CD4-positive, alpha-beta T cell (primary cell): ENCODE data around the gene MBTD1. TPM values are rescaled to one million over a fixed set of nuclear protein-coding genes. Genes with fewer than 3 reads are reported as not detected.
A peak's percentile ranks its signal among the peaks of the same experiment; 100 is the strongest.

Experiments
- ATAC-seq: fragments of 200-7000 bp; cut with Tn5 transposase; one replicate; pipeline ENCODE4 v1.10.0; 2022; ENCODE audit warnings: mild to moderate bottlenecking; ENCODE audit not compliant: poor library complexity
- CTCF ChIA-PET: fragments of 350-600 bp; sonication (Branson Sonifier 250); formaldehyde crosslinking; loops from one replicate; lab custom pipeline; 2021; ENCODE audit warnings: antibody characterized with exemption, inconsistent platforms; lab: Charles Lee
- POLR2A ChIA-PET: fragments of 350-600 bp; sonication (Branson Sonifier 250); formaldehyde crosslinking; loops from one replicate; lab custom pipeline; 2021; ENCODE audit warnings: antibody characterized with exemption, inconsistent platforms; lab: Charles Lee
- DNase-seq, 14 experiments: peaks; one replicate each; pipeline ENCODE4 v3.0.0-alpha.2; 2013 to 2020; ENCODE audit warnings: mixed read lengths in 2 of 14
- H3K27ac ChIP-seq, 2 donors: one replicate each; pipeline versions ENCODE4 v1.5.1 to v1.7.0; 2013; ENCODE audit warnings: low read length in 2 of 2, low read depth in 1 of 2, mild to moderate bottlenecking in 1 of 2
- H3K27me3 ChIP-seq, 2 experiments: 1 replicate in 1 of 2; 2 replicates in 1 of 2; pipeline versions ENCODE4 v1.6.1 to v1.7.0; 2013; ENCODE audit warnings: low read length in 2 of 2, control low read depth in 1 of 2, mild to moderate bottlenecking in 1 of 2, moderate library complexity in 1 of 2; ENCODE audit not compliant: insufficient read depth in 2 of 2, control insufficient read depth in 1 of 2
- H3K36me3 ChIP-seq: one replicate; pipeline ENCODE4 v1.6.1; 2013; ENCODE audit warnings: low read length, control low read depth; ENCODE audit not compliant: insufficient read depth
- H3K4me1 ChIP-seq: one replicate; pipeline ENCODE4 v1.6.1; 2013; ENCODE audit warnings: low read length, control low read depth; ENCODE audit not compliant: insufficient read depth
- H3K4me3 ChIP-seq: one replicate; pipeline ENCODE4 v1.5.1; 2013; ENCODE audit warnings: mild to moderate bottlenecking, low read length, moderate library complexity
- H3K9me3 ChIP-seq, 2 experiments: 1 replicate in 1 of 2; 2 replicates in 1 of 2; pipeline versions ENCODE4 v1.6.1 to v1.7.0; 2013; ENCODE audit warnings: low read length in 2 of 2, mild to moderate bottlenecking in 2 of 2, control low read depth in 1 of 2, moderate library complexity in 1 of 2; ENCODE audit not compliant: control insufficient read depth in 1 of 2, insufficient read depth in 1 of 2
- H3K27ac Mint-ChIP-seq: one replicate; pipeline ENCODE4 v1.8.0; 2020; ENCODE audit warnings: mixed read lengths
- H3K27me3 Mint-ChIP-seq: one replicate; pipeline ENCODE4 v1.8.0; 2021; ENCODE audit warnings: mixed read lengths
- H3K36me3 Mint-ChIP-seq: one replicate; pipeline ENCODE4 v1.8.0; 2021; ENCODE audit warnings: low read depth, mixed read lengths
- H3K4me1 Mint-ChIP-seq: one replicate; pipeline ENCODE4 v1.8.0; 2021; ENCODE audit warnings: low read depth, mixed read lengths
- H3K4me3 Mint-ChIP-seq: one replicate; pipeline ENCODE4 v1.8.0; 2020; ENCODE audit warnings: mild to moderate bottlenecking, mixed read lengths
- H3K9me3 Mint-ChIP-seq: one replicate; pipeline ENCODE4 v1.8.0; 2020; ENCODE audit warnings: mixed read lengths
- CTCF ChIP-seq: fragments of 200-600 bp; IDR thresholded peaks from one replicate; pipeline ENCODE4 v1.8.0; 2022; ENCODE audit warnings: antibody characterized with exemption, mild to moderate bottlenecking
- intact Hi-C, 2 experiments: fragments of 100-400 bp; cut with DNase I in 1 of 2; cut with micrococcal nuclease in 1 of 2; formaldehyde crosslinking; loops; one replicate each; pipeline versions ENCODE4 v1.15.1 to v1.9.0; 2023 to 2025; cut with DNase I, micrococcal nuclease
- total RNA-seq, 174 experiments: library from RNA in 2 of 174; stranded (reverse) in 2 of 174; gene quantifications; one replicate each; pipeline ENCODE4 v1.2.3 and lab custom pipeline; 2021 to 2026

MBTD1 gene
- total RNA-seq, 2 experiments from 2014 or later, result 23.0 TPM

- H3K36me3 ChIP-seq, result peaks cover 62% of the 10 kb centered on the region
- peak in 8 of 14 experiments; percentile 2 to 52 (median 10) for DNase-seq
- H3K27ac ChIP-seq, result no peak overlapping the region
- H3K27me3 ChIP-seq, result no peaks in the 10 kb centered on the region
- POLR2A ChIA-PET, result no interaction called here
- peak overlapping the region; percentile 44 for H3K27ac Mint-ChIP-seq
- H3K9me3 Mint-ChIP-seq, result no peaks in the 10 kb centered on the region
- H3K4me1 Mint-ChIP-seq, result peaks cover 5% of the 10 kb centered on the region
- peak; percentile 73 for ATAC-seq
- peaks cover 12% of the 10 kb centered on the region for H3K4me1 ChIP-seq
- no peak overlapping the region for H3K4me3 ChIP-seq
- no peaks in the 10 kb centered on the region for H3K27me3 Mint-ChIP-seq
- CTCF ChIA-PET, result no interaction called here
- intact Hi-C loops, result no loop called here
- H3K9me3 ChIP-seq, result no peaks in the 10 kb centered on the region
- TF ChIP-seq CTCF, result no peak
- H3K4me3 Mint-ChIP-seq, result no peak overlapping the region
- peaks cover 72% of the 10 kb centered on the region for H3K36me3 Mint-ChIP-seq
These were observed 59.6 kb downstream of the MBTD1 start for GRCh38 chr17:51200295-51200694.

- no peak overlapping the region for H3K27ac ChIP-seq
- DNase-seq, result no peak
- CTCF ChIA-PET, result interaction anchor here (0.6 kb wide), 1 partner anchor 174 kb away, joined by 3 read pairs; no protein-coding TSS in a partner anchor
- intact Hi-C loops, result no loop called here
- POLR2A ChIA-PET, result interaction anchor here (1.1 kb wide), 1 partner anchor 62 kb away, joined by 3 read pairs; the partner anchor contains the start of gene MBTD1
- H3K4me3 ChIP-seq, result no peak overlapping the region
- H3K36me3 ChIP-seq, result peaks cover 58% of the 10 kb centered on the region
- Mint-ChIP-seq H3K27ac (peak overlapping the region; percentile 1), H3K36me3 (peaks cover 76% of the 10 kb centered on the region), H3K4me1 (peaks cover 5% of the 10 kb centered on the region), H3K9me3 (no peaks in the 10 kb centered on the region), H3K27me3 (no peaks in the 10 kb centered on the region), H3K4me3 (no peak overlapping the region)
- no peaks in the 10 kb centered on the region for H3K9me3 ChIP-seq
- no peak for ATAC-seq
- H3K4me1 ChIP-seq, result peaks cover 12% of the 10 kb centered on the region
- H3K27me3 ChIP-seq, result no peaks in the 10 kb centered on the region
- no peak for TF ChIP-seq CTCF
These were observed 62.1 kb downstream of the MBTD1 start for GRCh38 chr17:51197754-51198153.

GRCh38 chr17:51191895-51192294 lies 68.0 kb downstream of the MBTD1 start:
- ChIA-PET POLR2A (no interaction called here), CTCF (no interaction called here)
- Mint-ChIP-seq H3K36me3 (peaks cover 77% of the 10 kb centered on the region), H3K27ac (no peak overlapping the region), H3K9me3 (no peaks in the 10 kb centered on the region), H3K4me1 (no peaks in the 10 kb centered on the region), H3K4me3 (no peak overlapping the region), H3K27me3 (no peaks in the 10 kb centered on the region)
- no peaks in the 10 kb centered on the region for H3K4me1 ChIP-seq
- H3K9me3 ChIP-seq, result no peaks in the 10 kb centered on the region
- DNase-seq, result no peak
- no peak for ATAC-seq
- H3K4me3 ChIP-seq, result no peak overlapping the region
- no peaks in the 10 kb centered on the region for H3K27me3 ChIP-seq
- H3K36me3 ChIP-seq, result peaks cover 59% of the 10 kb centered on the region
- intact Hi-C loops, result no loop called here
- H3K27ac ChIP-seq, result no peak overlapping the region
- TF ChIP-seq CTCF, result no peak
